HEK293T (cell line): ENCODE data around the gene MKKS.

Source experiments
- ARNT ChIP-seq: fragments of 450-650 bp; IDR thresholded peaks from 2 replicates; pipeline ENCODE4 v1.6.1; 2017; ENCODE audit warnings: mild to moderate bottlenecking
- CTBP1 ChIP-seq: fragments of 450-650 bp; IDR thresholded peaks from 2 replicates; pipeline ENCODE4 v1.6.1; 2016; ENCODE audit warnings: borderline replicate concordance
- FOXA1 ChIP-seq: fragments of 450-650 bp; IDR thresholded peaks from 2 replicates; pipeline ENCODE4 v1.6.1; 2016; ENCODE audit warnings: mild to moderate bottlenecking
- FOXK2 ChIP-seq: fragments of 450-650 bp; IDR thresholded peaks from 2 replicates; pipeline ENCODE4 v1.6.1; 2016; ENCODE audit warnings: mild to moderate bottlenecking
- FOXM1 ChIP-seq: fragments of 450-650 bp; IDR thresholded peaks from 2 replicates; pipeline ENCODE4 v1.6.1; 2017; ENCODE audit warnings: mild to moderate bottlenecking, borderline replicate concordance
- HDGF ChIP-seq: fragments of 450-650 bp; IDR thresholded peaks from 2 replicates; pipeline ENCODE4 v1.6.1; 2017; ENCODE audit warnings: antibody characterized with exemption, borderline replicate concordance
- L3MBTL2 ChIP-seq: fragments of 450-650 bp; conservative IDR thresholded peaks from 2 replicates; pipeline ENCODE4 v1.6.1; 2016; ENCODE audit warnings: mild to moderate bottlenecking
- SP1 ChIP-seq: fragments of 450-650 bp; IDR thresholded peaks from 2 replicates; pipeline ENCODE4 v1.6.1; 2017
- TARDBP ChIP-seq: fragments of 450-650 bp; IDR thresholded peaks from 2 replicates; pipeline ENCODE4 v1.6.1; 2016
- ZNF384 ChIP-seq: fragments of 450-650 bp; IDR thresholded peaks from 2 replicates; pipeline ENCODE4 v1.6.1; 2016
- TF ChIP-seq, protein P1 (sequence below): fragments of 450-650 bp; IDR thresholded peaks from 2 replicates; pipeline ENCODE4 v1.6.1; 2016

DNA sequence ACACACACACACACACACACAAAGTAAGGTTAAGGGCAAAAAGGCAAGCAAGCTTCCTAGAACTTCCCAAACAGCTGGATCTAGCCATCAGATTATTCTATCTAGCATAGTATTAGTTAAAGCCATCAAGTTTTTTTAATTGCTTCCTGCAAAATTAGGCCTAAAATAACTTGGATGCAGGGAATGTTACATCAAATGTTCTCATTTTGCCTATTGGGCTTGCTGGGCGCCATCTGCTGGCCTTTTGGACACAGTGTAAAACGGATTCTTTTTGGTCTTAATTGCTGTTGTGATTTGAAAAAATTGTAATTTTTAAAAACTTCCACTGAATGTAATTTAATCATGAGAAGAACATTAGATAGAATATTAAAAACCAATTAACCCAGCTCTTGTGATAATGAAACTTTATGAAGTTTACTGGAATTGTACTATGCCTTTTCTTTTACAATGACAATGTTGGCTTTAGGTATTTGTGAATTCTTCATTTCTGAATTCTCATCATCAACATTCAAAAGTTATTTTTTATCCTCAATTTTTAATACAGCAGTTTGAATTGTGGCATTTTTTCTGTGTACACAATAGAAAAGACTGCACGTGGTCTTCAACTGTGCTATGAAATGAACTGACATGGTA lies 6.8 kb downstream of the MKKS start:
- TF ChIP-seq, protein P1, sequence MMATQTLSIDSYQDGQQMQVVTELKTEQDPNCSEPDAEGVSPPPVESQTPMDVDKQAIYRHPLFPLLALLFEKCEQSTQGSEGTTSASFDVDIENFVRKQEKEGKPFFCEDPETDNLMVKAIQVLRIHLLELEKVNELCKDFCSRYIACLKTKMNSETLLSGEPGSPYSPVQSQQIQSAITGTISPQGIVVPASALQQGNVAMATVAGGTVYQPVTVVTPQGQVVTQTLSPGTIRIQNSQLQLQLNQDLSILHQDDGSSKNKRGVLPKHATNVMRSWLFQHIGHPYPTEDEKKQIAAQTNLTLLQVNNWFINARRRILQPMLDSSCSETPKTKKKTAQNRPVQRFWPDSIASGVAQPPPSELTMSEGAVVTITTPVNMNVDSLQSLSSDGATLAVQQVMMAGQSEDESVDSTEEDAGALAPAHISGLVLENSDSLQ, result no peak
- TF ChIP-seq FOXK2 (no peak), HDGF (no peak), L3MBTL2 (no peak), SP1 (no peak), FOXM1 (no peak), ZNF384 (no peak), TARDBP (no peak), ARNT (no peak), CTBP1 (no peak), FOXA1 (no peak)
